H1 (cell line): Measurements from ENCODE around the gene NAA20. TPM values are rescaled to one million over a fixed set of nuclear protein-coding genes. Genes with fewer than 3 reads are reported as not detected.

ENCODE experiments used
- CTCF ChIA-PET: fragments of 300-600 bp; sonication (Branson Sonifier 250); formaldehyde crosslinking; loops from one replicate; lab custom pipeline; 2021; ENCODE audit not compliant: partially characterized antibody; lab: Charles Lee
- POLR2A ChIA-PET: fragments of 300-600 bp; sonication (Branson Sonifier 250); formaldehyde crosslinking; loops from one replicate; lab custom pipeline; 2021; ENCODE audit warnings: inconsistent platforms; ENCODE audit not compliant: partially characterized antibody; lab: Charles Lee
- DNase-seq, 2 experiments: peaks; one replicate each; pipeline versions ENCODE4 v3.0.0 to v3.0.0-alpha.2; 2010 to 2022; ENCODE audit warnings: low spot score in 2 of 2, low read depth in 1 of 2, mixed read lengths in 1 of 2
- FAIRE-seq: peaks from 2 replicates; lab custom pipeline; 2011; peaks lifted over from hg19 to GRCh38; lab: Jason Lieb, UNC
- H2AFZ ChIP-seq: 2 replicates; pipeline ENCODE4 v1.8.1; 2012; ENCODE audit warnings: low read length, inconsistent platforms
- H2AK5ac ChIP-seq: 2 replicates; pipeline ENCODE4 v1.6.1; 2013; ENCODE audit warnings: low read depth, low read length
- H2BK120ac ChIP-seq: replicated peaks from 2 replicates; pipeline ENCODE3; 2013; ENCODE audit warnings: low read depth, low read length, inconsistent platforms
- H2BK12ac ChIP-seq: 2 replicates; pipeline ENCODE4 v1.6.1; 2013; ENCODE audit warnings: low read depth, low read length
- H2BK15ac ChIP-seq: 2 replicates; pipeline ENCODE4 v1.6.1; 2013; ENCODE audit warnings: low read length
- H2BK20ac ChIP-seq: 2 replicates; pipeline ENCODE4 v1.6.1; 2013; ENCODE audit warnings: low read length
- H2BK5ac ChIP-seq: 2 replicates; pipeline ENCODE4 v1.6.1; 2013; ENCODE audit warnings: low read depth, low read length
- H3K14ac ChIP-seq: 2 replicates; pipeline ENCODE4 v1.6.1; 2013; ENCODE audit warnings: inconsistent platforms; ENCODE audit not compliant: insufficient read length
- H3K18ac ChIP-seq: 2 replicates; pipeline ENCODE4 v1.6.1; 2013; ENCODE audit warnings: low read length; ENCODE audit errors: extremely low read depth
- H3K23ac ChIP-seq: 2 replicates; pipeline ENCODE4 v1.6.1; 2013; ENCODE audit warnings: inconsistent platforms; ENCODE audit not compliant: insufficient read length
- H3K23me2 ChIP-seq: 2 replicates; pipeline ENCODE4 v1.6.1; 2013; ENCODE audit warnings: low read depth, low read length
- H3K27ac ChIP-seq: 2 replicates; pipeline ENCODE4 v1.6.1; 2011; ENCODE audit warnings: low read depth, low read length, inconsistent platforms
- H3K27me3 ChIP-seq, 4 experiments: replicated peaks in 1 of 4; 1 replicate in 1 of 4; 2 replicates in 3 of 4; pipeline versions ENCODE4 v1.6.1 to v1.8.1; 2011 to 2013; ENCODE audit warnings: low read length in 3 of 4, mild to moderate bottlenecking in 3 of 4, inconsistent platforms in 2 of 4, mixed read lengths in 2 of 4, moderate library complexity in 1 of 4; ENCODE audit not compliant: control insufficient read depth in 3 of 4, insufficient read depth in 3 of 4; ENCODE audit errors: extremely low read depth in 1 of 4
- H3K36me3 ChIP-seq, 4 experiments: 2 replicates each; pipeline versions ENCODE4 v1.6.1 to v1.8.1; 2011 to 2013; ENCODE audit warnings: mild to moderate bottlenecking in 4 of 4, low read length in 3 of 4, moderate library complexity in 2 of 4, control low read depth in 1 of 4, inconsistent platforms in 1 of 4; ENCODE audit not compliant: insufficient read depth in 4 of 4, control insufficient read depth in 2 of 4
- H3K4ac ChIP-seq: replicated peaks from 2 replicates; pipeline ENCODE3; 2013; ENCODE audit warnings: low read length, low read depth, mixed read lengths, inconsistent platforms; ENCODE audit not compliant: insufficient read length
- H3K4me1 ChIP-seq, 4 experiments: replicated peaks in 1 of 4; 1 replicate in 1 of 4; 2 replicates in 3 of 4; pipeline versions ENCODE4 v1.6.1 to v1.8.1; 2011 to 2013; ENCODE audit warnings: low read length in 3 of 4, inconsistent platforms in 2 of 4, mixed read lengths in 1 of 4; ENCODE audit not compliant: insufficient read depth in 4 of 4, control insufficient read depth in 3 of 4
- H3K4me2 ChIP-seq, 2 experiments: 2 replicates each; pipeline versions ENCODE4 v1.6.1 to v1.8.1; 2011 to 2013; ENCODE audit warnings: low read depth in 2 of 2, low read length in 2 of 2, control low read depth in 1 of 2, inconsistent platforms in 1 of 2, mild to moderate bottlenecking in 1 of 2; ENCODE audit not compliant: insufficient read depth in 1 of 2
- H3K4me3 ChIP-seq, 4 experiments: fragments of 200-600, 300-600 bp in 1 of 4; sonication (generic), shearing (Covaris generic), sonication (Bioruptor Twin) in 1 of 4; 2 replicates each; pipeline versions ENCODE4 v1.5.1 to v1.8.1; 2011 to 2016; ENCODE audit warnings: low read length in 4 of 4, low read depth in 3 of 4, control low read depth in 2 of 4, inconsistent platforms in 2 of 4, mild to moderate bottlenecking in 2 of 4, mixed read lengths in 1 of 4, moderate library complexity in 1 of 4; ENCODE audit not compliant: insufficient read depth in 2 of 4; ENCODE audit errors: extremely low read depth in 1 of 4
- H3K56ac ChIP-seq: replicated peaks from 2 replicates; pipeline ENCODE3; 2013; ENCODE audit warnings: low read depth, mild to moderate bottlenecking, mixed read lengths, low read length, inconsistent platforms; ENCODE audit not compliant: insufficient read length
- H3K79me1 ChIP-seq: 2 replicates; pipeline ENCODE4 v1.6.1; 2013; ENCODE audit warnings: low read depth, low read length, control low read depth
- H3K79me2 ChIP-seq, 2 experiments: 2 replicates each; pipeline versions ENCODE4 v1.6.1 to v1.8.1; 2012 to 2013; ENCODE audit warnings: low read length in 2 of 2, mild to moderate bottlenecking in 2 of 2, inconsistent platforms in 1 of 2; ENCODE audit not compliant: insufficient read depth in 2 of 2, control insufficient read depth in 1 of 2
- H3K9ac ChIP-seq, 4 experiments: replicated peaks in 1 of 4; 1 replicate in 1 of 4; 2 replicates in 3 of 4; pipeline versions ENCODE4 v1.6.1 to v1.8.1; 2011 to 2013; ENCODE audit warnings: low read depth in 3 of 4, low read length in 3 of 4, control low read depth in 2 of 4, mild to moderate bottlenecking in 2 of 4, moderate library complexity in 2 of 4, inconsistent platforms in 1 of 4; ENCODE audit errors: extremely low read depth in 1 of 4
- H3K9me3 ChIP-seq, 2 experiments: 2 replicates each; pipeline versions ENCODE4 v1.6.1 to v1.8.1; 2012 to 2013; ENCODE audit warnings: mild to moderate bottlenecking in 2 of 2, moderate library complexity in 2 of 2, control low read depth in 1 of 2, inconsistent platforms in 1 of 2, low read depth in 1 of 2, low read length in 1 of 2, mixed read lengths in 1 of 2; ENCODE audit not compliant: insufficient read depth in 2 of 2
- H4K20me1 ChIP-seq, 2 experiments: replicated peaks in 1 of 2; 2 replicates each; pipeline versions ENCODE3 to v1.8.1; 2011 to 2013; ENCODE audit warnings: inconsistent platforms in 2 of 2, low read length in 2 of 2, mild to moderate bottlenecking in 1 of 2; ENCODE audit not compliant: insufficient read depth in 2 of 2, control insufficient read depth in 1 of 2
- H4K5ac ChIP-seq: 2 replicates; pipeline ENCODE4 v1.6.1; 2013; ENCODE audit warnings: low read length, low read depth, mixed read lengths, inconsistent platforms; ENCODE audit not compliant: insufficient read length
- H4K8ac ChIP-seq: 2 replicates; pipeline ENCODE4 v1.8.0; 2013; ENCODE audit warnings: mild to moderate bottlenecking, moderate library complexity, low read length, inconsistent platforms; ENCODE audit not compliant: insufficient read depth; ENCODE audit errors: extremely low read depth
- H4K91ac ChIP-seq: replicated peaks from 2 replicates; pipeline ENCODE3; 2013; ENCODE audit warnings: low read length, mixed read lengths, inconsistent platforms; ENCODE audit not compliant: insufficient read length
- KDM4A ChIP-seq: IDR thresholded peaks from one replicate; pipeline ENCODE4 v1.7.1; 2012; ENCODE audit warnings: low read depth, mild to moderate bottlenecking, moderate library complexity, low read length, inconsistent platforms; ENCODE audit not compliant: severe bottlenecking
- NRF1 ChIP-seq: IDR thresholded peaks from 2 replicates; pipeline ENCODE4 v1.6.1; 2011; ENCODE audit warnings: mild to moderate bottlenecking, low read depth, low read length, improper control_type of control experiment
- RNF2 ChIP-seq: fragments of 200-900, 300-1000 bp; sonication (generic); IDR thresholded peaks from 2 replicates; pipeline ENCODE4 v1.7.1; 2016; ENCODE audit warnings: borderline replicate concordance, low read depth, mild to moderate bottlenecking, antibody characterized with exemption, low read length; ENCODE audit not compliant: poor library complexity, severe bottlenecking; ENCODE audit errors: missing control alignments
- SP2 ChIP-seq: IDR thresholded peaks from 2 replicates; pipeline ENCODE4 v1.6.1; 2012; ENCODE audit warnings: mild to moderate bottlenecking, low read length, inconsistent platforms
- WGBS, 2 experiments: shearing (Covaris generic) in 1 of 2; methylation state at CpG; one replicate each; pipeline versions ENCODE4 v1.1.6 to v1.1.7; 2013 to 2015; ENCODE audit warnings: low lambda C conversion rate in 2 of 2, mixed read lengths in 2 of 2, inconsistent platforms in 1 of 2, low coverage in 1 of 2, missing lambda C conversion rate in 1 of 2; ENCODE audit not compliant: insufficient replicate concordance in 2 of 2, insufficient coverage in 1 of 2, insufficient read length in 1 of 2; ENCODE audit errors: extremely low coverage in 1 of 2, missing lambda C conversion rate in 1 of 2; 5-methylcytosine and 5-hydroxymethylcytosine counted together
- polyA plus RNA-seq, 7 experiments: library from polyadenylated mRNA; depleted of rRNA in 3 of 7; stranded (reverse) in 5 of 7; unstranded in 2 of 7; fragments of >200 nt in 5 of 7; fragments of 200-250 nt in 2 of 7; gene quantifications; 1 replicate in 5 of 7; 2 replicates in 1 of 7; 4 replicates in 1 of 7; pipeline versions ENCODE4 v1.2.1 to v1.2.3, GENCODE V29; 2011 to 2013; ENCODE audit warnings: missing spikeins in 2 of 7, mixed read lengths in 2 of 7
- total RNA-seq: library from RNA; stranded (reverse); fragmentation: NEBNext Ultra II Directional; extraction: Animal tissue kit (Norgen Biotek cat#: 25700); gene quantifications from 2 replicates; pipeline ENCODE4 v1.2.1, GENCODE V29; 2021
- TF ChIP-seq, protein P1 (sequence below): IDR thresholded peaks from 2 replicates; pipeline ENCODE4 v1.6.1; 2011; ENCODE audit warnings: low read length, improper control_type of control experiment
- TF ChIP-seq, protein P2 (sequence below): IDR thresholded peaks from 2 replicates; pipeline ENCODE4 v1.6.1; 2012; ENCODE audit warnings: inconsistent platforms

NAA20 gene
- total and polyA plus RNA-seq, 2 of the 8 experiments (the other 6 are each of a cell fraction or from before 2014, with no cell fraction given), result 21.9 to 41.1 TPM

GRCh38 chr20:19967445-19967844, 49.7 kb upstream of the NAA20 start:
- Histone ChIP-seq H3K4ac (no peak overlapping the region), H3K18ac (no peak overlapping the region), H3K27ac (no peak overlapping the region), H2BK12ac (no peak overlapping the region), H3K23ac (no peak overlapping the region), H3K23me2 (no peaks in the 10 kb centered on the region), H3K14ac (no peak overlapping the region), H3K56ac (no peak overlapping the region), H3K9me3 (no peaks in the 10 kb centered on the region), H4K91ac (no peak overlapping the region), H3K79me1 (no peaks in the 10 kb centered on the region), H4K5ac (no peak overlapping the region), H3K4me2 (no peak overlapping the region), H3K27me3 (peaks cover 0 to 1% (median 0%) of the 10 kb centered on the region in 4 experiments; a peak in 1 of 7 replicates), H4K8ac (no peak overlapping the region)
- WGBS, 2 experiments, result 91% methylated on average over 5 of the region's 5 CpGs; no CpG with 5 or more reads in 1 of the 2 experiments
- POLR2A ChIA-PET, result no interaction called here
- FAIRE-seq (no peak), DNase-seq (no peak)
- CTCF ChIA-PET, result interaction anchor here (0.8 to 1.7 kb wide), 2 partner anchors 8 to 10 kb away, joined by 3 to 4 read pairs; no protein-coding TSS in a partner anchor
- TF ChIP-seq, protein P1, sequence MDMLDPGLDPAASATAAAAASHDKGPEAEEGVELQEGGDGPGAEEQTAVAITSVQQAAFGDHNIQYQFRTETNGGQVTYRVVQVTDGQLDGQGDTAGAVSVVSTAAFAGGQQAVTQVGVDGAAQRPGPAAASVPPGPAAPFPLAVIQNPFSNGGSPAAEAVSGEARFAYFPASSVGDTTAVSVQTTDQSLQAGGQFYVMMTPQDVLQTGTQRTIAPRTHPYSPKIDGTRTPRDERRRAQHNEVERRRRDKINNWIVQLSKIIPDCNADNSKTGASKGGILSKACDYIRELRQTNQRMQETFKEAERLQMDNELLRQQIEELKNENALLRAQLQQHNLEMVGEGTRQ, result no peak
- TF ChIP-seq KDM4A, result no peak
- TF ChIP-seq, protein P2, sequence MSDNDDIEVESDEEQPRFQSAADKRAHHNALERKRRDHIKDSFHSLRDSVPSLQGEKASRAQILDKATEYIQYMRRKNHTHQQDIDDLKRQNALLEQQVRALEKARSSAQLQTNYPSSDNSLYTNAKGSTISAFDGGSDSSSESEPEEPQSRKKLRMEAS, result no peak
- TF ChIP-seq SP2, result no peak
- no peak for TF ChIP-seq NRF1
- no peak for TF ChIP-seq RNF2
- TF ChIP-seq, all 59 proteins: peak for 0
- Histone ChIP-seq H3K4me3 (no peak overlapping the region), H2BK5ac (no peak overlapping the region), H3K36me3 (no peaks in the 10 kb centered on the region), H2BK15ac (no peak overlapping the region), H2AFZ (no peak overlapping the region), H3K79me2 (no peaks in the 10 kb centered on the region), H4K20me1 (no peaks in the 10 kb centered on the region), H2AK5ac (no peak overlapping the region), H2BK120ac (no peak overlapping the region), H3K9ac (no peak overlapping the region), H2BK20ac (no peak overlapping the region), H3K4me1 (peaks cover 0 to 6% (median 0%) of the 10 kb centered on the region in 4 experiments; a peak in 1 of 7 replicates)
